Neural cell (in vitro differentiated cells): ENCODE measurements around the gene CCR3. TPM values are rescaled to one million over a fixed set of nuclear protein-coding genes. Genes with fewer than 3 reads are reported as not detected.

Experiments
- H2AFZ ChIP-seq: fragments of 200-600, 300-800 bp; sonication (generic), shearing (Covaris generic); 2 replicates; pipeline ENCODE4 v1.6.0; 2014; ENCODE audit warnings: low read depth, mild to moderate bottlenecking, antibody characterized with exemption, low read length, moderate library complexity
- H3F3A ChIP-seq: fragments of 200-600 bp; shearing (Covaris generic); 2 replicates; pipeline ENCODE4 v1.6.1; 2016; ENCODE audit warnings: mild to moderate bottlenecking, moderate library complexity, mixed read lengths, antibody characterized with exemption, low read length; ENCODE audit not compliant: insufficient read depth, poor library complexity, severe bottlenecking
- H3K27ac ChIP-seq: fragments of 200-600, 300-800 bp; sonication (generic), shearing (Covaris generic); 2 replicates; pipeline ENCODE4 v1.5.1; 2014; ENCODE audit warnings: mild to moderate bottlenecking, low read length, moderate library complexity
- H3K27me3 ChIP-seq: fragments of 300-800, 200-600 bp; sonication (generic), shearing (Covaris generic); 2 replicates; pipeline ENCODE4 v1.6.0; 2014; ENCODE audit warnings: mild to moderate bottlenecking, low read depth, low read length, moderate library complexity; ENCODE audit not compliant: insufficient read depth
- H3K36me3 ChIP-seq: fragments of 300-800, 200-600 bp; sonication (generic), shearing (Covaris generic); 2 replicates; pipeline ENCODE4 v1.5.1; 2014; ENCODE audit warnings: mild to moderate bottlenecking, antibody characterized with exemption, low read length, moderate library complexity; ENCODE audit not compliant: insufficient read depth
- H3K4me2 ChIP-seq: fragments of 300-800, 200-600 bp; sonication (generic), shearing (Covaris generic); 2 replicates; pipeline ENCODE4 v1.6.0; 2014; ENCODE audit warnings: mild to moderate bottlenecking, low read length
- H3K4me3 ChIP-seq: fragments of 300-800, 200-600 bp; sonication (generic), shearing (Covaris generic); 2 replicates; pipeline ENCODE4 v1.5.1; 2014; ENCODE audit warnings: mild to moderate bottlenecking, low read length, moderate library complexity
- H3K79me2 ChIP-seq: fragments of 200-600 bp; shearing (Covaris generic); replicated peaks from 2 replicates; pipeline ENCODE4 v1.6.0; 2014; ENCODE audit warnings: mild to moderate bottlenecking, low read length, moderate library complexity; ENCODE audit not compliant: insufficient read depth
- H3K9ac ChIP-seq: fragments of 300-800, 200-600 bp; sonication (generic), shearing (Covaris generic); 2 replicates; pipeline ENCODE4 v1.6.1; 2016; ENCODE audit warnings: mild to moderate bottlenecking, low read length, mixed read lengths
- H3K9me2 ChIP-seq: fragments of 200-600 bp; shearing (Covaris generic); 2 replicates; pipeline ENCODE4 v1.6.1; 2016; ENCODE audit warnings: mild to moderate bottlenecking, low read length, mixed read lengths; ENCODE audit not compliant: insufficient read depth
- H3K9me3 ChIP-seq: fragments of 200-600, 300-800 bp; sonication (generic), shearing (Covaris generic); 2 replicates; pipeline ENCODE4 v1.6.1; 2016; ENCODE audit warnings: mild to moderate bottlenecking, mixed run types, low read length, moderate library complexity, mixed read lengths
- H4K20me1 ChIP-seq: fragments of 200-600 bp; shearing (Covaris generic); 2 replicates; pipeline ENCODE4 v1.6.1; 2016; ENCODE audit warnings: mild to moderate bottlenecking, mixed run types; ENCODE audit not compliant: insufficient read depth
- EP300 ChIP-seq: fragments of 450-650 bp; conservative IDR thresholded peaks from 2 replicates; pipeline ENCODE4 v1.6.1; 2014; ENCODE audit warnings: antibody characterized with exemption, mild to moderate bottlenecking, moderate library complexity; ENCODE audit not compliant: poor library complexity, severe bottlenecking
- EZH2 ChIP-seq: fragments of 200-600, 300-800 bp; shearing (Covaris generic), sonication (generic); IDR thresholded peaks from 2 replicates; pipeline ENCODE4 v1.6.1; 2014; ENCODE audit warnings: antibody characterized with exemption, low read length, borderline replicate concordance, mild to moderate bottlenecking; ENCODE audit not compliant: insufficient read depth, poor library complexity, severe bottlenecking
- MXI1 ChIP-seq: fragments of 450-650 bp; conservative IDR thresholded peaks from 2 replicates; pipeline ENCODE4 v1.6.1; 2014; ENCODE audit warnings: antibody characterized with exemption, mild to moderate bottlenecking; ENCODE audit not compliant: poor library complexity, severe bottlenecking
- POLR2AphosphoS5 ChIP-seq: IDR thresholded peaks from 2 replicates; pipeline ENCODE4 v1.6.1; 2012
- RAD21 ChIP-seq: fragments of 450-650 bp; conservative IDR thresholded peaks from 2 replicates; pipeline ENCODE4 v1.6.1; 2014; ENCODE audit warnings: antibody characterized with exemption, mild to moderate bottlenecking, moderate library complexity
- SMC3 ChIP-seq: fragments of 450-650 bp; conservative IDR thresholded peaks from 2 replicates; pipeline ENCODE4 v1.6.1; 2014; ENCODE audit warnings: antibody characterized with exemption, mild to moderate bottlenecking, moderate library complexity; ENCODE audit not compliant: poor library complexity
- TAF1 ChIP-seq: IDR thresholded peaks from 2 replicates; pipeline ENCODE4 v1.6.1; 2012; ENCODE audit warnings: low read depth
- polyA plus RNA-seq: library from polyadenylated mRNA; depleted of rRNA; stranded (reverse); fragments of >200 nt; gene quantifications from 2 replicates; pipeline ENCODE4 v1.2.3, GENCODE V29; 2014
- TF ChIP-seq, protein P1 (sequence below): IDR thresholded peaks from 2 replicates; pipeline ENCODE4 v1.6.1; 2012; ENCODE audit warnings: borderline replicate concordance
- TF ChIP-seq, protein P2 (sequence below): fragments of 450-650 bp; IDR thresholded peaks from 2 replicates; pipeline ENCODE4 v1.5.1; 2014; ENCODE audit warnings: antibody characterized with exemption, mild to moderate bottlenecking, moderate library complexity; ENCODE audit not compliant: poor library complexity, severe bottlenecking

Gene CCR3
- polyA plus RNA-seq, 1 donor from 2014 or later = not detected

GRCh38 chr3:46278816-46279672 lies 36.8 kb downstream of the CCR3 start:
- H3K27ac ChIP-seq = no peak overlapping the region
- H3K9ac ChIP-seq = no peak overlapping the region
- H3F3A ChIP-seq = no peaks in the 10 kb centered on the region
- no peak overlapping the region for H3K4me3 ChIP-seq
- no peaks in the 10 kb centered on the region for H3K27me3 ChIP-seq
- TF ChIP-seq EZH2 = no peak
- no peak overlapping the region for H2AFZ ChIP-seq
- no peak overlapping the region for H3K4me2 ChIP-seq
- H3K79me2 ChIP-seq = no peaks in the 10 kb centered on the region
- H3K9me2 ChIP-seq = no peaks in the 10 kb centered on the region
- H3K36me3 ChIP-seq = no peaks in the 10 kb centered on the region
- H4K20me1 ChIP-seq = no peaks in the 10 kb centered on the region
- no peaks in the 10 kb centered on the region for H3K9me3 ChIP-seq

- TF ChIP-seq TAF1 (no peak), POLR2AphosphoS5 (no peak), EZH2 (no peak), SMC3 (no peak), MXI1 (no peak), EP300 (no peak), RAD21 (no peak)
- TF ChIP-seq, protein P1, sequence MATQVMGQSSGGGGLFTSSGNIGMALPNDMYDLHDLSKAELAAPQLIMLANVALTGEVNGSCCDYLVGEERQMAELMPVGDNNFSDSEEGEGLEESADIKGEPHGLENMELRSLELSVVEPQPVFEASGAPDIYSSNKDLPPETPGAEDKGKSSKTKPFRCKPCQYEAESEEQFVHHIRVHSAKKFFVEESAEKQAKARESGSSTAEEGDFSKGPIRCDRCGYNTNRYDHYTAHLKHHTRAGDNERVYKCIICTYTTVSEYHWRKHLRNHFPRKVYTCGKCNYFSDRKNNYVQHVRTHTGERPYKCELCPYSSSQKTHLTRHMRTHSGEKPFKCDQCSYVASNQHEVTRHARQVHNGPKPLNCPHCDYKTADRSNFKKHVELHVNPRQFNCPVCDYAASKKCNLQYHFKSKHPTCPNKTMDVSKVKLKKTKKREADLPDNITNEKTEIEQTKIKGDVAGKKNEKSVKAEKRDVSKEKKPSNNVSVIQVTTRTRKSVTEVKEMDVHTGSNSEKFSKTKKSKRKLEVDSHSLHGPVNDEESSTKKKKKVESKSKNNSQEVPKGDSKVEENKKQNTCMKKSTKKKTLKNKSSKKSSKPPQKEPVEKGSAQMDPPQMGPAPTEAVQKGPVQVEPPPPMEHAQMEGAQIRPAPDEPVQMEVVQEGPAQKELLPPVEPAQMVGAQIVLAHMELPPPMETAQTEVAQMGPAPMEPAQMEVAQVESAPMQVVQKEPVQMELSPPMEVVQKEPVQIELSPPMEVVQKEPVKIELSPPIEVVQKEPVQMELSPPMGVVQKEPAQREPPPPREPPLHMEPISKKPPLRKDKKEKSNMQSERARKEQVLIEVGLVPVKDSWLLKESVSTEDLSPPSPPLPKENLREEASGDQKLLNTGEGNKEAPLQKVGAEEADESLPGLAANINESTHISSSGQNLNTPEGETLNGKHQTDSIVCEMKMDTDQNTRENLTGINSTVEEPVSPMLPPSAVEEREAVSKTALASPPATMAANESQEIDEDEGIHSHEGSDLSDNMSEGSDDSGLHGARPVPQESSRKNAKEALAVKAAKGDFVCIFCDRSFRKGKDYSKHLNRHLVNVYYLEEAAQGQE = no peak
- TF ChIP-seq, protein P2, sequence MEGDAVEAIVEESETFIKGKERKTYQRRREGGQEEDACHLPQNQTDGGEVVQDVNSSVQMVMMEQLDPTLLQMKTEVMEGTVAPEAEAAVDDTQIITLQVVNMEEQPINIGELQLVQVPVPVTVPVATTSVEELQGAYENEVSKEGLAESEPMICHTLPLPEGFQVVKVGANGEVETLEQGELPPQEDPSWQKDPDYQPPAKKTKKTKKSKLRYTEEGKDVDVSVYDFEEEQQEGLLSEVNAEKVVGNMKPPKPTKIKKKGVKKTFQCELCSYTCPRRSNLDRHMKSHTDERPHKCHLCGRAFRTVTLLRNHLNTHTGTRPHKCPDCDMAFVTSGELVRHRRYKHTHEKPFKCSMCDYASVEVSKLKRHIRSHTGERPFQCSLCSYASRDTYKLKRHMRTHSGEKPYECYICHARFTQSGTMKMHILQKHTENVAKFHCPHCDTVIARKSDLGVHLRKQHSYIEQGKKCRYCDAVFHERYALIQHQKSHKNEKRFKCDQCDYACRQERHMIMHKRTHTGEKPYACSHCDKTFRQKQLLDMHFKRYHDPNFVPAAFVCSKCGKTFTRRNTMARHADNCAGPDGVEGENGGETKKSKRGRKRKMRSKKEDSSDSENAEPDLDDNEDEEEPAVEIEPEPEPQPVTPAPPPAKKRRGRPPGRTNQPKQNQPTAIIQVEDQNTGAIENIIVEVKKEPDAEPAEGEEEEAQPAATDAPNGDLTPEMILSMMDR = no peak
- Histone ChIP-seq H3K79me2 (no peaks in the 10 kb centered on the region), H3K9me3 (no peaks in the 10 kb centered on the region), H3K9ac (no peak overlapping the region), H3K27me3 (no peaks in the 10 kb centered on the region), H4K20me1 (no peaks in the 10 kb centered on the region), H2AFZ (no peak overlapping the region), H3K4me2 (no peak overlapping the region), H3K36me3 (no peaks in the 10 kb centered on the region), H3K4me3 (no peak overlapping the region), H3K27ac (no peak overlapping the region), H3F3A (no peaks in the 10 kb centered on the region), H3K9me2 (no peaks in the 10 kb centered on the region)
Observed at GRCh38 chr3:46280105-46280797, 38.0 kb downstream of the CCR3 start.
